GM18907 (cell line): ENCODE results near the gene SLC34A1.

Experiments used
- ATAC-seq: cut with Tn5 transposase; IDR thresholded peaks from one replicate; pipeline ENCODE4 v1.9.1; 2021; ENCODE audit warnings: mild to moderate bottlenecking, moderate library complexity; ENCODE audit not compliant: unreplicated experiment

The SLC34A1 gene

DNA sequence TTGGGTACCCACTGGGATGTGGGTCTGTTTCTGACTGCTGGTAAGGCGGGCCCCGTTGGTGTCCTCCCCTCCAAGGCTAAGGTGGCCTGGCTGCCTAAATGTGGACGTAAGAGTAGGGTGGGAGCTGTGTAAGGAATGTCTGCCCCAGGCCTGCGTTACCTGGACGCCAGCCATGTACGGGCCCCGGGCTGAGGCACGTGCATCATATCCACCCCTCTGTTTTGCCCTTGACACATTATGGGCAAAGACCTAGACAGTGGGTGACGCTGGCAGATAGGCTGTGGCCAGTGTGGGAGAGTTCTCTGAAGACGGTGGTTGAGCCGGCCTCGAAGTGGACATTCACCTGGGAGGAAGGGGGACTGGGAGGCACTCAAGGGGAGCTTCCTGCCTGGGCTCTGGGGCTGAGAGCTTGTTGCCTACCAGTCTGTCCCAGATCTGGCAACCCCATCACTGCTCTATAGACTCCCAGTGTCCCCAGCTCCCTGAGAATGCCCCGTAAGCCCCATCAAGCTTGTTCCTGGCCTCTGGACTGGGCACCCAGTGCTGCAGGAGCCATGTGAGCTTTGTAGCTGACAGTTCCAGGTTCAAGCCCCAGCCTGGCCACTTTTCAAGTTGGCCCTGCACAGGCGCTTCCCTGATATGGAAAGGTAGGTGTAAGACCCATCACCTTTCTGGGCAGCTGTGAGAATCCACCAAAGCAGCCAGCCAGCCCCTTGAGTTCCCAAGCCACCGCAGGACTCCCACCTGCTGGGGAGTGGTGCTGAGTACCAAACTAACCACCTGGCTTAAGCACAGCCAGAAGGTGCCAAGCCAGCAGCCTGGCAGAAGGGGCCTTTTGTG is 59.1 kb downstream of the SLC34A1 start:
- ATAC-seq = no peak

DNA sequence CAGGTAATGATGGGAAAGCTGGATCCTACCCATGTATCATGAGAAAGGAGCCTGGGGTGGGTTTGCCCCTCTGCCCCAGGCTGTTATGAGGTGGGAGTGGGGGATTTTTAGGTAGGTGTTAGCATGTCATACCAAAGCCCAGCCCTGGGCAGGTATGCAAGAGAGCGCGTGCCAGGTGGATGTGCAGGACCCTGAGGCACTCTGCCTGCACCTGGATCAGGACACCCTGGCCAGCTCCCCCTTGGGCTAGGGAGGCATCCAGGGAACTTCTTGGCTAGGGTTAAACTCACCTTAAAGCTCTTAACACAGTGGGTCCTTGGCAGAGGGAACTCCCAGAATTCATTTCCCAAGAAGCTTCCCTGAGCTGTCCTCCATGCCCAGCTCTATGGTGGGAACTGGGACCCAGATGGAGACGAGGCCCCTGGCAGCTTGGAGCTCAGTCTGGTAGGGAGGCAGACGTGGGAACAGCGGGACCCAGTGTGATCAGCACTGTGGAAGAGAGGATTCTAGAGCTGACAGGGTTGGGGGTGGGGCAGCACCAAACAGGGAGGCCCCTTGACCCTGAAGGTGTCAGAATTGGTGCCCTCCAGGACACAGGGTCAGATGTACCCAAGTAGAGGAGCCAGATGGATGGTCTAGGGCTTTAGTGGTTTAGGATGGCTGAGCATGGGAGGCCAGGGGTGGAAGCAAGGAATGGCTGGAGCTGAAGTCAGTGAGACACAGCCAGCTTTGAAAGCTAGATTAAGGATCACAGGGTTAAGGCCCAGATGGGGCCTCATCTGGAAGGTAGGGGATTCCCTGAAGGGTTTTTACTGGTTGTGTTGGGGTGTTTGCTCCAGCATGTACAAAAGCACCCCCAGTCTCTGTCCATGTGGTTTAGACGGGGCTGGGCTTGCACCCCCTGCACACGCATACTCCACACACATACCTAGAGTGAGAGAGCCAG is 60.1 kb downstream of the SLC34A1 start:
- no peak for ATAC-seq

DNA sequence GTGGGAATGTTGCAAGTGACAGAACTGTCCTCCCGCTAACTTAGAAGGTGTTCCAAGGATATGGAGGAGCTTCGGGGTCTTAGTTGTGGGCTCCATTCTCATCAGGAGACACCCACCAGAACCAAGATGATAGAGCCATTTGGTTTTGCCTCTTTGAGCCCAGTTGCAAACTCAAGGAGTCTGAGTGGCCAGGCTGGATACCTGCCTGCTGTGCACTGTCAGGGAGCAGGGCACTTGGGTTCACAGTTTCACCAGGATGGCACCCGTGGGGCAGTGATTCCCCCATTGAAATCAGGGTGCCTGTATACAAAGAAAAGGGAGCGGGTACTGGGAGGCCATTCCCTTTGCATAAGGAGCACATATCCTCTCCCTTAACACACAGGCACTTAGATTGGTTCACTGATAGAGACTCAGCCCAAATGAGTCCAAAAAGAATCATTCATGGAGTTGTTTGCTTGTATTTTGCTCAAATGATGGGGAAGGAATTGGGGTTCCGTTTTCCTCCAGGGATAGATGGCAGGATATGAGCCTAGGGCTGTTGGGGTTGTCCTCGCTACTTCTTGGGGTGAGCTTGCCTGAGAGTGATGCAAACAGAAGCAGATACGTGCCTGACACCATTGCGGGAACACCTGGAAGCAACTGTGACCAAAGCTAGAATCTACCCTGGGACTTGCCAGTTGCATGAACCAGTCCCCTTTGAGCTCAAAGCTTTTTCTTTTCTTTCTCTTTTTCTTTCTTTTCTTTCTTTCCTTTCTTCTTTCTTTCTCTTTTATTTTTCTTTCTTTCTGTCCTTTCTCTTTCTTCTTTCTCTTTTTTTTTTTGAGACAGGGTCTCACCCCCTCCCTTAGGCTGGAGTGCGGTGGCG is 61.0 kb downstream of the SLC34A1 start:
- no peak for ATAC-seq

DNA sequence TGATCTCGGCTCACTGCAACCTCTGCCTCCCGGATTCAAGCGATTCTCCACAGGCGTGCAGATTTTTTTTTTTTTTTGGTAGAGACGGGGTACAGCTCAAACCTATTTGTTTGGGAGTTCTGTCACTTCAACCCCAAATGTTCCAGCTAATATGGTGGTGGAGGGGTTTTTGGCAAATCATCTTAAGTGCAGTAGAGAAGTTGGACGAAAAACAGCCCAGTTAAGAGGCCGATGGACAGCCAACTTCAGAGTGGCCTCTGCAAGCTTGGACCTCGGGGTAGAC is 61.6 kb downstream of the SLC34A1 start:
- ATAC-seq = no peak

DNA sequence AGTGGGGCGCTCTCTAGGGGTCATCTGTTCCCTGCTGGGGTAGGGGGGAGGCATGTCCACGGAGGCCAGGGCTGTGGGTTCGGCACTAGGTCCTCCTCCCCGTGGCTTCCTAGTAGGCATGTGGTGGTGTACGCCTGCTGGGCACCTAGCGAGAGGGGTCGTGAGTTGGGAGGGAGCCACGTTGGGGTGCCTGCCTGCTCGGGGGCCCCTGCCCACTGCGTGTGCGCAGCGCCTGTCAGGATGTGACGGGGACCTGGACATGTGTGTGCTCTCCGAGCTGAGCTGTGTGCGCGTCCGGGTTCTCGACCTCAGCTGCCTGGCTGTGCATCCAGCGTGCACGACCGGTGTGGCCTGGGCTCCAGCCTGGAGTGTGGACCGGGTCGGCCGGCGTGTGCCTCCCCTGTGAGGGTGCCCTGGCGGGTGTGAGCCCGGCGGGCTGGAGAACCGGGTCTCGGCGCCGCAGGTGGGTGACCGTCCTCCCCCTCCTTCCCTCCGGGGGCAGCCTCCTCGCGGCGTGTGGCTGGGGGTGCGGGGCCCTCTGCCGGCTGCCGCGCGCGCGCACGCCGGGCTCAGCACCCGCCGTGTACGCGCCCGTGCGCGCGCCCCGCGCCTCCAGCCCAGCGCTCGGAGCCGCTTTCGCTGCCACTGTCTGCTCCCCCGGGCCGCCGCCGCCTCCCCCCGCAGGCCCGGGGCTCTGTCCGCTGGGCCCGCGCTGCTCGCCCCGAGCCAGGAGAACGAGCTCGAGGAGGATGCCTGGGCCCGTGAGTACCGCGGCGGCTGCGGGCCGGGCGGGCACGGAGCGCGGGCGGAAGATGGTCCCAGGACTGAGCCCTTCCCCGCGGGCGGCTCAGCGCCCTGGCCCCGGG is 62.2 kb downstream of the SLC34A1 start, which contains the start of gene PRR7:
Gene PRR7, plus strand, starts transcription at position 615 of the 866 bp plus-strand sequence. CDS start 8,254 bp downstream, outside the sequence.
- peak; percentile 40 for ATAC-seq

DNA sequence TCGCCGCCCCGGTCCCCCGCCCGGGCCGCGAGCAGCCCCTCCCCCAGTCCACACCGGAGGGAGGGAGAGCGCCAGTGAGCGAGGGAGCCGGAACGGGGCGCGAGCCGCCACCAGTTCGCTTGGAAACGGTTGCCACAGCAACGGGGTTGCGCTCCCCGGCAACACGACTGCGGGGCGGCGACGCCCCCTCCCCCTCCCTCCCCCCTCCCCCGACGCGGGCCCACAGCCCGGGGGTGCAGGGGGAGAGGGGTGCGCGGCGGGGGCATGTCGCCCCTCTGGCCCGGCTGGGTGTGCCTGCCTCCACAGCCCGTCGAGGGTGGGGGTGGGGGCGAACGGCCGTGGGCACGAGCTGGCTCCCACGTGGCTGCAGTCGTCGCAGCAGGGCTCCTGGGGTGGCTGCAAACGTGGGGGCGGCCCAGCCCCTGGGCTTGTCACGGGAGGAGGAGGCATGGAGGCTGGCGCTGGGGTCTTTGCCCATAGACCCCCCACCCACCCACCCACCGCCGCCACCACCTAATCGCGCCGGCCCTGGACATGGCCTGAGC is 62.9 kb downstream of the SLC34A1 start:
- ATAC-seq = peak; percentile 25

DNA sequence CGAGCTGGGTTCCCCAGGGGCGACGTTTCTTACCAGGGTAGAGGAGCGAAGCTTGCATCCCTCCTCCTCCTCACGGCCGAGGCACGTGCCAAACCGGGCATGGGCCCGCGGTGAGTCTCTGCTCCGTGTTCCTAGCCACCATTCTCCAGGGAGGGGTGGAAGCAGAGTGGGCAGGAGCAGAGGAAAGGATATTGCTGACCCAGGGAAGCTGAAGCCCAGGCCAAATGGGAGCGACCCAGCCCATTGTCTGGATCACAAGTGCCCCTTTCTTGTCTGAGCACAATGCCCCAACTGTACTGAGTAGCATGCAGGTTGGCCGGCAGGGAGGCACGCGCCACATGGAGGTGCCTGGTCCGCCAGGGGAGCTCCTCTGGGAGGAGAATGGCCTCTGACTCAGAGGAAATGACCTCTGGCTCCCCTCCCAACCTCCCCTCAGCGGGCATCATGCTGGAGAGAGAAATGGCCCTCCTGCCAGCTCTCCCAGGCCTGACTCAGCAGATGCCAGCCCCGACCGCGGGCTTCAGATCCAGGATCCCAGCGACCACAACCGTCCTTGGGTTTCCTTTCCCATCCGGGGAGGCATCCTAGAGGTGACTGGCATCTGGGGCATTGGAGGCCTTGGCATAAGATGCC is 63.5 kb downstream of the SLC34A1 start:
- ATAC-seq = no peak
